Trophoblast cell (in vitro differentiated cells and primary cell): ENCODE results near the gene SERTAD1.
"Not testable (repeated sequence)": the region's sequence is repeated elsewhere in the genome, so short reads cannot be mapped to it uniquely, and the experiment has no call there.

ENCODE experiments used
- DNase-seq, 2 donors: peaks; one replicate each; pipeline ENCODE4 v3.0.0-alpha.2; 2016
- H2AFZ ChIP-seq: 2 replicates; pipeline ENCODE4 v1.6.1; 2013; ENCODE audit warnings: low read length, moderate library complexity, mild to moderate bottlenecking; ENCODE audit not compliant: insufficient read depth, poor library complexity
- H2AK5ac ChIP-seq: 2 replicates; pipeline ENCODE4 v1.6.1; 2013; ENCODE audit warnings: mild to moderate bottlenecking, low read length
- H2BK120ac ChIP-seq: 2 replicates; pipeline ENCODE4 v1.6.1; 2013; ENCODE audit warnings: low read length, mild to moderate bottlenecking, moderate library complexity; ENCODE audit not compliant: insufficient read depth, poor library complexity
- H2BK12ac ChIP-seq: 2 replicates; pipeline ENCODE4 v1.6.1; 2013; ENCODE audit warnings: mild to moderate bottlenecking, low read length, moderate library complexity
- H2BK5ac ChIP-seq: 2 replicates; pipeline ENCODE4 v1.6.1; 2013; ENCODE audit warnings: low read length, low read depth, moderate library complexity, mild to moderate bottlenecking; ENCODE audit not compliant: poor library complexity
- H3K14ac ChIP-seq: 2 replicates; pipeline ENCODE4 v1.6.1; 2013; ENCODE audit warnings: mild to moderate bottlenecking, low read length
- H3K18ac ChIP-seq: 2 replicates; pipeline ENCODE4 v1.6.1; 2013; ENCODE audit warnings: mild to moderate bottlenecking, low read length
- H3K23ac ChIP-seq: 2 replicates; pipeline ENCODE4 v1.6.1; 2013; ENCODE audit warnings: low read length
- H3K27ac ChIP-seq: 2 replicates; pipeline ENCODE4 v1.5.1; 2013; ENCODE audit warnings: low read depth, mild to moderate bottlenecking, inconsistent platforms, low read length, moderate library complexity
- H3K27me3 ChIP-seq: 2 replicates; pipeline ENCODE4 v1.6.1; 2013; ENCODE audit warnings: inconsistent platforms, mild to moderate bottlenecking, low read length, moderate library complexity; ENCODE audit not compliant: insufficient read depth
- H3K36me3 ChIP-seq, 2 experiments: 1 replicate in 1 of 2; 2 replicates in 1 of 2; pipeline ENCODE4 v1.6.1; 2013; ENCODE audit warnings: low read length in 2 of 2, mild to moderate bottlenecking in 2 of 2, moderate library complexity in 1 of 2; ENCODE audit not compliant: insufficient read depth in 2 of 2, control insufficient read depth in 1 of 2
- H3K4ac ChIP-seq: 2 replicates; pipeline ENCODE4 v1.6.1; 2013; ENCODE audit warnings: low read depth, mild to moderate bottlenecking, low read length, moderate library complexity
- H3K4me1 ChIP-seq, 2 experiments: 1 replicate in 1 of 2; 2 replicates in 1 of 2; pipeline ENCODE4 v1.6.1; 2013; ENCODE audit warnings: low read length in 2 of 2, mild to moderate bottlenecking in 2 of 2, moderate library complexity in 1 of 2; ENCODE audit not compliant: insufficient read depth in 2 of 2, control insufficient read depth in 1 of 2
- H3K4me2 ChIP-seq: 2 replicates; pipeline ENCODE4 v1.6.1; 2013; ENCODE audit warnings: inconsistent platforms, mild to moderate bottlenecking, low read length, moderate library complexity
- H3K4me3 ChIP-seq: 2 replicates; pipeline ENCODE4 v1.5.1; 2013; ENCODE audit warnings: mild to moderate bottlenecking, low read depth, low read length, inconsistent platforms
- H3K79me1 ChIP-seq: one replicate; pipeline ENCODE4 v1.6.1; 2013; ENCODE audit warnings: low read length
- H3K79me2 ChIP-seq: 2 replicates; pipeline ENCODE4 v1.6.1; 2013; ENCODE audit warnings: low read length, mild to moderate bottlenecking; ENCODE audit not compliant: control insufficient read depth, insufficient read depth, poor library complexity
- H3K9ac ChIP-seq: 2 replicates; pipeline ENCODE4 v1.6.1; 2013; ENCODE audit warnings: mild to moderate bottlenecking, low read length
- H3K9me3 ChIP-seq: 2 replicates; pipeline ENCODE4 v1.6.1; 2013; ENCODE audit warnings: low read depth, mild to moderate bottlenecking, control low read depth, inconsistent platforms, low read length; ENCODE audit not compliant: insufficient read depth
- H4K12ac ChIP-seq: 2 replicates; pipeline ENCODE4 v1.6.1; 2013; ENCODE audit warnings: low read depth, mild to moderate bottlenecking, low read length, moderate library complexity
- H4K8ac ChIP-seq: 2 replicates; pipeline ENCODE4 v1.6.1; 2013; ENCODE audit warnings: low read depth, mild to moderate bottlenecking, low read length, moderate library complexity
- H4K91ac ChIP-seq: one replicate; pipeline ENCODE4 v1.6.1; 2013; ENCODE audit warnings: low read depth, mild to moderate bottlenecking, low read length, moderate library complexity
- WGBS: extraction: QIAGEN DNeasy Blood & Tissue Kit; methylation state at CpG from one replicate; pipeline ENCODE4 v1.1.7; 2013; ENCODE audit warnings: missing lambda C conversion rate; ENCODE audit not compliant: insufficient read length, insufficient coverage; ENCODE audit errors: extremely low coverage; 5-methylcytosine and 5-hydroxymethylcytosine counted together

Gene SERTAD1

DNA sequence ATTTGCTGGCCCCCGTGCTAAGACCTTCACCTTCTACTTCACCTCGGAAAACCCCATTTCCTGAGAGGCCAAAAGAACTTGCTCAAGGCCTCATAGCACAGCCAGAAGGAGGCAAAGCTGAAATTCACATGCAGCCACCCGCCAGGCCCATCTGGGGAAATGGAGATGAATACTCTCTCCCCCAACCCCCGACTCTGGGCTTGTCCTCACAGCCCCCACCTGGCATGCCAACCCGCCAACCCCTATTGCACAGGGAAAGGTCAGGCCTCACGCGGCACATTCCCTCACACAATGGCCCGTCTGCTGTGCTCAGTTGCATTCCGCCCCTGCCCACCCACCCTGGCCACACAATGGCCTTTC, 15.8 kb downstream of the SERTAD1 start:
- Histone ChIP-seq H2BK5ac (no peak overlapping the region), H3K23ac (no peak overlapping the region), H3K4ac (no peak overlapping the region), H3K14ac (no peak overlapping the region), H3K9ac (no peak overlapping the region), H3K79me1 (peaks cover 2% of the 10 kb centered on the region), H4K12ac (no peak overlapping the region), H4K91ac (no peak overlapping the region), H2AFZ (no peak overlapping the region), H3K18ac (no peak overlapping the region), H3K9me3 (peaks cover 2% of the 10 kb centered on the region), H2BK12ac (no peak overlapping the region), H3K27ac (no peak overlapping the region), H3K4me1 (peaks cover 3 to 7% of the 10 kb centered on the region in 2 experiments), H3K4me2 (no peak overlapping the region), H3K4me3 (no peak overlapping the region), H2AK5ac (no peak overlapping the region), H4K8ac (no peak overlapping the region), H3K36me3 (no peaks in the 10 kb centered on the region), H2BK120ac (no peak overlapping the region), H3K27me3 (no peaks in the 10 kb centered on the region), H3K79me2 (no peaks in the 10 kb centered on the region)
- DNase-seq, result no peak
- no CpG with 5 or more reads among the region's 9 CpGs for WGBS

DNA sequence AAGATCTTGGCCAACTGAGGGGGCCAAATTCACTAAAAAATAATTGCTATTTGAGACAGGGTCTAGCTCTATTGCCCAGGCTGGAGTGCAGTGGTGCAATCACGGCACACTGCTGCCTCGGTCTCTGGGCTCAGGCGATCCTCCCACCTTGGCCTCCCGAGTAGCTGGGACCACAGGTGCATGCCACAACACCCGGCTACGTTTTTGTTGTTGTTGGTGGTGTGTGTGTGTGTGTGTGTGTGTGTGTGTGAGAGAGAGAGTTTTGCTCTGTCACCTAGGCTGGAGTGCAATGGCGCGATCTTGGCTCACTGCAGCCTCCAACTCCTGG, 17.2 kb downstream of the SERTAD1 start:
- not testable (repeated sequence) for H3K4me1 ChIP-seq, H3K4me2 ChIP-seq, H3K4me3 ChIP-seq, H3K79me1 ChIP-seq, H3K4ac ChIP-seq, H3K14ac ChIP-seq, H4K12ac ChIP-seq, H4K91ac ChIP-seq, DNase-seq, H3K9me3 ChIP-seq, H4K8ac ChIP-seq, H3K36me3 ChIP-seq, H2BK5ac ChIP-seq, H2AFZ ChIP-seq, H3K23ac ChIP-seq, H3K18ac ChIP-seq, H2AK5ac ChIP-seq, H2BK120ac ChIP-seq, H3K79me2 ChIP-seq, H3K9ac ChIP-seq, H2BK12ac ChIP-seq, H3K27me3 ChIP-seq, H3K27ac ChIP-seq
- WGBS, result no CpG with 5 or more reads among the region's 8 CpGs

DNA sequence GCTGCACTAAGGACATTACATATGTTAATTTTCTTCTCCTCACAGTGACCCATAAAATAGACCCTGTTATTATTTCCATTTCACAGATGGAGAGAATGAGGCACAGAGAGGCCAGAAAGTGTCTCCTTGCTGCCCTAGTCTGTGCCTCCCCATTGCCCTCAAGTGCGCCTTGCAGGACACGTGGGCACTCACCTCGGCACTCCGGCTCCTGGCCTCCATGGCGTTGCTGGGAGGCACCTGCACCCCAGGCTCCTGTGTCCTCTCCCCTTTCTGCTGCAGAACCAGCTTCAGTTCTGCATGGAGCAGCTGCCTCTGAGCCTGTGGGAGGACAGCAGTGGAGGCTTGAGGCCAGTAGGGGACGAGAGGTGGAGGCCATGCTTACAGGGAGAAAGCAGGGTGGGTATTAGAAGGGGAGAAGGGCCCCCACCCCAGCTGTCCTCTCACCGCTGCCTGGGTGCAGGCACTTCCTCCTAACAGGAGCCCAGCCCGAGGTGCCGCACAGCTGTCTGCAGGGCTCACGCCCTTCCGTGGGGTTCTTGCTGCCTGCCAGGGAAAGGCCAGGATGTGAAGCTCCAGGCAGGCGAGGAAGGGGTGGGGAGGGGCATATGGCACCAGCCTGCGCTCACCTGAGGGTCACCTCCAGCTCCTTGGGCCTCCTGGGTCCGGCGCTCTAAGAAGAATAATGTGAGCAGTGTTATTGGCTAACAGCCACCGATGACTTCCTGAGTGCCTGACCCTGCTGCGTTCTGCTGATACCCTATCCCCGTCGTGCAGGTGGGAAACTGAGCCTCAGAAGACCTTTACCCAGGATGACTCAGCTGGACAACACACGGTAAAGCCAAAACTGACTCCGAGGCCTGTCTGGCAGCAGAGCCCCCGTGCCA, 17.8 kb downstream of the SERTAD1 start:
- no peak overlapping the region for H2BK120ac ChIP-seq
- no peak overlapping the region for H2AFZ ChIP-seq
- no CpG with 5 or more reads among the region's 22 CpGs for WGBS
- no peaks in the 10 kb centered on the region for H3K79me2 ChIP-seq
- peaks cover 2% of the 10 kb centered on the region for H3K9me3 ChIP-seq
- H3K4me3 ChIP-seq, result no peak overlapping the region
- H3K23ac ChIP-seq, result no peak overlapping the region
- H3K27me3 ChIP-seq, result no peaks in the 10 kb centered on the region
- H3K18ac ChIP-seq, result no peak overlapping the region
- no peak overlapping the region for H3K27ac ChIP-seq
- H4K91ac ChIP-seq, result no peak overlapping the region
- no peak overlapping the region for H3K9ac ChIP-seq
- no peak overlapping the region for H4K8ac ChIP-seq
- no peak for DNase-seq
- peaks cover 7% of the 10 kb centered on the region for H3K79me1 ChIP-seq
- no peak overlapping the region for H2AK5ac ChIP-seq
- no peak overlapping the region for H4K12ac ChIP-seq
- no peak overlapping the region for H3K4me2 ChIP-seq
- no peaks in the 10 kb centered on the region for H3K4me1 ChIP-seq
- H3K14ac ChIP-seq, result no peak overlapping the region
- H2BK5ac ChIP-seq, result no peak overlapping the region
- H3K4ac ChIP-seq, result no peak overlapping the region
- H3K36me3 ChIP-seq, result no peaks in the 10 kb centered on the region
- H2BK12ac ChIP-seq, result no peak overlapping the region

DNA sequence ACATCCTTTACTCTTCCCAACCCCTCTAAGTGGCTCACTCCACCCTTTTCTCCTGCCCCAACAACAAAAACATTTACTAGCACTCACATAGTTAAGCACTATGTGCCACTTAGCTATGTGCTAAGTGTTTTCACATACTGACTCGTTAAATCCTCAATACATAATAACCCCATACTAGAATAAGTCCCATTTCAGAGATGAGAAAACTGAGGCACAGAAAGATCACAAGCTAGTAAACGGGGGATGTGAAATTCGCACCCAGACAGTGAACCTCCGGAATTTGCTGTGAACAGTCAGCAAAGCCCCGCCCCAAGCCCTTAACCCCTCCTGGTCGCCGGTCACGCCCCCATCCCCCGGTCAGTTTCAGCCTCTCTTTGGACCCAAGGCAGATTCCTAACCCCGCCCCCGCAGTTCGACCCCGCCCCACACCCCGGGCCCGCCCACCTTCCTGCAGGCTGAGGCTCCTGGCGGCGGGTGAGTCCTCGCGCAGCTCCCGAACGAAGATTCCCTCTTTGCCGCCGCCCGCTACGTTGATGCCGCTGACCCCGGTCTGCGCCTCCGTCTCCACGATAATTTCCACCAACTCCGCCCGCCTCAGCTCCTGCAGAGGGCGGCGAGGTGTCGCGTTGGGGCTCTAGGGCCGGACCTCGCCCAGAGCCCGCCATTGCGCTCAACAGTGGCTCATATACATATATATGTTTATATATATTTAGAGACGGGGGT, 22.4 kb downstream of the SERTAD1 start:
- peak overlapping the region; percentile 74 for H4K8ac ChIP-seq
- DNase-seq, result peak; percentile 80 to 85
- H3K4me2 ChIP-seq, result peak overlapping the region; percentile 97
- no peaks in the 10 kb centered on the region for H3K27me3 ChIP-seq
- peaks cover 0 to 2% of the 10 kb centered on the region in 2 experiments for H3K4me1 ChIP-seq
- WGBS, result no CpG with 5 or more reads among the region's 41 CpGs
- H3K4ac ChIP-seq, result no peak overlapping the region
- no peak overlapping the region for H2BK12ac ChIP-seq
- peak overlapping the region; percentile 27 for H3K27ac ChIP-seq
- peak overlapping the region; percentile 26 for H2BK5ac ChIP-seq
- peak overlapping the region; percentile 91 for H3K14ac ChIP-seq
- peak overlapping the region; percentile 56 for H2AFZ ChIP-seq
- H3K36me3 ChIP-seq, result no peaks in the 10 kb centered on the region
- H3K9me3 ChIP-seq, result peaks cover 3% of the 10 kb centered on the region
- peak overlapping the region; percentile 86 for H4K12ac ChIP-seq
- H2AK5ac ChIP-seq, result peak overlapping the region; percentile 22
- peak overlapping the region; percentile 75 for H3K4me3 ChIP-seq
- no peaks in the 10 kb centered on the region for H3K79me2 ChIP-seq
- no peak overlapping the region for H3K23ac ChIP-seq
- peak overlapping the region; percentile 11 for H2BK120ac ChIP-seq
- peak overlapping the region; percentile 72 for H4K91ac ChIP-seq
- peaks cover 7% of the 10 kb centered on the region for H3K79me1 ChIP-seq
- H3K18ac ChIP-seq, result peak overlapping the region; percentile 37
- peak overlapping the region; percentile 81 for H3K9ac ChIP-seq
